Stimulated activated CD8-positive, alpha-beta memory T cell treated with anti-CD3 and anti-CD28 coated beads, Interleukin-12 subunit alpha, Interleukin-12 subunit beta, amount 100 ng/mL, for 24 hours (primary cell): ENCODE results near the gene MYD88.
"Not testable (repeated sequence)": the region's sequence is repeated elsewhere in the genome, so short reads cannot be mapped to it uniquely, and the experiment has no call there.

Source experiments
- DNase-seq: peaks from one replicate; pipeline ENCODE4 v3.0.0-alpha.2; 2020; ENCODE audit errors: extremely low read depth

The MYD88 gene

GRCh38 chr3:38126121-38126892 is 12.2 kb upstream of the MYD88 start:
- DNase-seq = no peak

DNA sequence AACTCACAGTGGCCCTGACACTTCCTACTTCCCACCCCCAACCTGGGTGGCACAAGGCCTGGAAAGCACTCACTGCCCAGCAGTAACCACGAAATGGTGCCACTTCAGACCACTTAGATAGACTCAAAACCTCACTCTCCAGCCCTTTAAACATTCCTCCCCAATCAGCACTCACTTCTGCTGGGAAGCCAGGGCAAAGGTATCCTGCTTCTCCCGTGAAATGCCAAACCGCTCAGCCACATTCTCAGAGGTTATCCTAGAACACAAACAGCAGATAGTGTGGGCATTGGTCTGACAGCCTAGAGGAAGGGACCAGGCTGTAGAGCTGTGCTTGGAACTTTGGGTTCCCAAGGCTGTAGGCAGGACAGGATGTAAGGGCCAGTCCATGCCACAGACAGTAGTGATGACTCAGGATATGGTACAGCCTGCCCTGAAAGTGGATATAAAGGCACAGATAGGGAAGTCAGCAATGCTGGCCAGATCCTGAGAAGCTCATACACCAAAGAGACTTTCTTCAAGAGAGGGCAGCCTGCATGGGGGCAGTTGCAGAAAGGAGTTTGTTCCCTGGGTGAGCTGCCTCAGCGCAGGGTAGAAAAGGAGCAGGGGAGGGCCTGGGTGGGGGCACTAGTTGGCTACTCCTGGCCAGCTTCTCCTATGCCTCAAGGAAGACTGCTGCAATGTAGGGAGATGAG is 10.7 kb upstream of the MYD88 start:
- DNase-seq = no peak

DNA sequence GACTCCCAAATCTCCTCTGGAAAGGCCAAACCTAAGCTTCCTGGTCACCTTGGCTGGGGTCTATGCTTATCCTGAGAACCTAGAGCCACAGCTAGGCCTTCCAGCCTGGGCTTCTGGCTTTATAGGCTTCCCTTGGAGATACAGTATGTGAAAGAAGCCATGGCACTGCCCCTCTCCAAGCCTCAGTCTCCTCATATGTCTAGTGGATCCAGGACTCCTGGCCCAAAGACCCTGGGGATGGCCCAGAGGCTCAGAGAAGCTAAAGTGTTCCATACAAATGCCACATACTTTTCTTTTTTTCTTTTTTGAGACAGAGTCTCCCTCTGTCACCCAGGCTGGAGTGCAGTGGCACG is 10.2 kb upstream of the MYD88 start:
- DNase-seq = no peak

- DNase-seq = no peak
Observed at GRCh38 chr3:38129058-38129457, 9.4 kb upstream of the MYD88 start.

GRCh38 chr3:38130631-38131065 is 7.8 kb upstream of the MYD88 start:
- DNase-seq = no peak

- DNase-seq = no peak
Observed at GRCh38 chr3:38131621-38132369, 6.7 kb upstream of the MYD88 start.

- no peak for DNase-seq
Observed at GRCh38 chr3:38133209-38133556, 5.3 kb upstream of the MYD88 start.

DNA sequence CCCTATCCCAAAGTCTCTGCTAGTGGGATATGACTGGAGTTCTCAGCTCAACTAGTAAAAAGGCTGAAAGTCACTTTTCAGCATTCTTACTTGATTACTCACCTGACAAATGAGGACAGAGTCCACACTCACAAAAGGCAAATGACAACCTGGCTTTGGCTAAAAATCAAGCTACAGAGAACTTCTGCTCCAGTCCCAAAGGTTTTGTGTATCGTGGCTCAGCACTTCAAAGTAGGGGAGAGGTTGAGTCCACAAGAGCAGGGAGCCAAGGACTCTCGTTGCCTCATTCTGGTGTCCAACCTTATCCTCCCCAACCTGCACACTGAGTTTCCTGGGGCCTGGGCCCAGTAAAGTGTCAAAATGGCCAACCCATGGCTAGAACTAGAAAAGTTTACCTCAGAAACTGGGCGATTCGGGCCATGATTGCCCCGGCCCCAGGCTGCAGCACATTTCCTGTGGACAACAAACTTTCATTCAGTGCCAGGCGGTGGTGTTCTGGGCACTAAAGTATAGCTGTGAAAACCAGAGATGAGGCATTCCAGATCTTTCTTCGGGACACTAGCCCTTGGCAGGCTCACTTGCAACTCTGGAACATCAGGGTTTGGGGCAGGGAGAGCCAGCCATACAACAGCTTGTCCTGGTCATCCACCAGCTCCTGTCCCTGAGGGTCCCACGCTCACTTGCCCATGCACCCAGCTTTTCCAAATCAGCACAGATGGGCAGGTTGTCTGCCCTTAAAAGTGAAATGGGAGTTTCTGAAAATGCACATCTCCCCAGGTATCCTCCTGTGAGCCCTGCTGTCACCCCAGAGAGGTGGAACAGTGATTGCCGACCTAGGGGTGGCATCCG is 4.7 kb upstream of the MYD88 start:
- DNase-seq = no peak

GRCh38 chr3:38134517-38135143 is 3.8 kb upstream of the MYD88 start:
- DNase-seq = not testable (repeated sequence)

DNA sequence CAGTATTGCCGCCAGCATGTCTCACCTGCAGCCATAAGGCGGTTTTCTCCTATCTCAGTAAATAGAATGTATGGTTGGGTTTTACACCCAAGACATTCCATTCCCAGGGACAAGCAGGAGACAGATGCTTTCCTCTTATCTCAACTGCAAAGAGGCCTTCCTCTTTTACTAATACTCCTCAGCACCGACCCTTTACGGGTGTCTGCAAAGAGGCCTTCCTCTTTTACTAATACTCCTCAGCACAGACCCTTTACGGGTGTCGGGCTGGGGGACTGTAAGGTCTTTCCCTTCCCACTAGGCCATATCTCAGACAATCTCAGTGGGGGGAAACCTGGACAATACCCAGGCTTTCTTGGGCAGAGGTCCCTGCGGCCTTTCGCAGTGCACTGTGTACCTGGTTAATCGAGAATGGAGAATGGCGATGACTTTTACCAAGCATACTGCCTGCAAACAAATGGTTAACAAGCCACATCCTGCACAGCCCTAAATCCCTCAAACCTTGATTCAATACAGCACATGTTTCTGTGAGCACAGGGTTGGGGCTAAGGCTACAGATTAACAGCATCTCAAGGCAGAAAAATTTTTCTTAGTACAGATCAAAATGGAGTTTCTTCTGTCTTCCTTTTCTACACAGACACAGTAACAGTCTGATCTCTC is 2.7 kb upstream of the MYD88 start:
- DNase-seq = not testable (repeated sequence)

DNA sequence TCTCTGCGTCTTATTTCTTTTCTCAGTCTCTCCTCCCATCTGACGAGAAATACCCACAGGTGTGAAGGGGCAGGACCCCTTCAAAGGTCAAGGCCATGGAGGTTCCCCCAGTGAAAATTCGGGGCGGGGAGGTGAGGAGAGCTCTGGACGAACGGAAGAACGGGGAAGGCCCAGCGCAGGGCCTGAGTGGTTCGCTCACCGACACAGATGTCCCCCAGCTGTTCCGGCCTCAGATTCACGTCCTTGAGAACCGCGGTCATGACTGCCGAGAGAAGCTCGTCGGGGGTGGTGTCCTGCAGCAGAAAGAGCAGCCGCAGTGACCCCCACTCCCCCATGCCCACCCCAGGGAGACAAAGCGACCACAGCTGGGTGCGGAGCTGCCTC is 2.1 kb upstream of the MYD88 start:
- no peak for DNase-seq

- peak; percentile 97 for DNase-seq
Observed at GRCh38 chr3:38136777-38137614, 1.5 kb upstream of the MYD88 start, which contains the start of gene ACAA1. TSS of gene ACAA1 (minus strand) at chr3:38137127. CDS start at chr3:38137035, 92 bp downstream.

DNA sequence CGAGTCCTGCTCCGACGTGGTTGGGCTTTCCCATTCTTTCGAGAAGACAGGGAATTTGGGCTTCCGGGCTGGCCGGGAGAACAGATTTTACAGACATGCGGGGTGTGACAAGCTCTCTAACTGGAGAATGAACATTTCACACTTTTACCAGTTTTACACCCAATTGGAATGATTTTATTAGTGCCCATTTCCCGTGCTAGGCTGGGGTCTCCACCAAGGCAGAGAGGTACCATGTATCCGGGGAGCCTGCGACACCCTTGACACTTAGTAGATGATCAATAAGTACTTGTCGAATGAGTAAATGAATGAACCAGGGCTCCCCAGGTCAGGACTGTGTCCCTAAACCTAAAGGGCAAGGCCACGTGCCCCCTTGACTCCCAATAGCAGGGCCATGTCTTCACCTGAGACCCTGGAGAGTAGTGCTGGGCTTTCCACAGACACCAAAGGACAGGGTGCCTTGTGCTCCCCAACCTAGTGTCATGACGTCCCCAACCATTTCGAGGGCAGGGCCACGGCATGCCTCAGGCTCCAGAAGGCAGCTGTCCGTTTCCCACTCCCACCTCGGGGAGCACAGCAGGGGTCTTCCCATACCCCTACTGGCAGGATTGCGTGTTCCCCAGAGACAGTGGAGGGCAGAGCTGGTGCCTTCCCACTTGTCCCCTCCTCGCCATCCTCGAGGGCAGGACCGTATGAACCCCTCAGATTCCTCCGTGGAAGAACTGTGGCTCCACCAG is 679 bp upstream of the MYD88 start:
- no peak for DNase-seq

GRCh38 chr3:38139191-38139590 is 730 bp downstream of the MYD88 start:
- no peak for DNase-seq

- DNase-seq = no peak
Observed at GRCh38 chr3:38139652-38140051, 1.2 kb downstream of the MYD88 start.

DNA sequence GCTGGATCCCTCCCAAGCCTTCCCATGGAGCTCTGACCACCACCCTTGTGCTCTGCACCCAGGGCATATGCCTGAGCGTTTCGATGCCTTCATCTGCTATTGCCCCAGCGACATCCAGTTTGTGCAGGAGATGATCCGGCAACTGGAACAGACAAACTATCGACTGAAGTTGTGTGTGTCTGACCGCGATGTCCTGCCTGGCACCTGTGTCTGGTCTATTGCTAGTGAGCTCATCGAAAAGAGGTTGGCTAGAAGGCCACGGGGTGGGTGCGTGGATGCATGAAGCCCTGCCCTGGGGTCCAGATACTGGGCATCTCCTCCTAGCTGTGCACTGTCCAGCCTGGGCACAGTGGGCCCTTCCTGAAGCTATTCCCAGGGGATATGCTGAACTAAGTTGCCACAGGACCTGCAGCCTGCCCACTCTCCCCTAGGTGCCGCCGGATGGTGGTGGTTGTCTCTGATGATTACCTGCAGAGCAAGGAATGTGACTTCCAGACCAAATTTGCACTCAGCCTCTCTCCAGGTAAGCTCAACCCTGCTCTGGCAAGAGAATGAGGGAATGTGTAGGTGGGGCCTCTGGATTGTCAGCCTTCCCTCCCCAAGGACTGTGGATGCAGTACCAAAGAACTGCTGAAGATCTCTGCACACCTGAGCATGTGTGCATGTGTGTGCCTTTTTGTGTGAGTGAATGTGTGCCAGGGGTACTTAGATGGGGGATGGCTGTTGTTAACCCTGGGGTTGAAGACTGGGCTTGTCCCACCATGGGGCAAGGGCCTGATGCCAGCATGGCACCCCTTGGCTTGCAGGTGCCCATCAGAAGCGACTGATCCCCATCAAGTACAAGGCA is 2.1 kb downstream of the MYD88 start:
- no peak for DNase-seq

DNA sequence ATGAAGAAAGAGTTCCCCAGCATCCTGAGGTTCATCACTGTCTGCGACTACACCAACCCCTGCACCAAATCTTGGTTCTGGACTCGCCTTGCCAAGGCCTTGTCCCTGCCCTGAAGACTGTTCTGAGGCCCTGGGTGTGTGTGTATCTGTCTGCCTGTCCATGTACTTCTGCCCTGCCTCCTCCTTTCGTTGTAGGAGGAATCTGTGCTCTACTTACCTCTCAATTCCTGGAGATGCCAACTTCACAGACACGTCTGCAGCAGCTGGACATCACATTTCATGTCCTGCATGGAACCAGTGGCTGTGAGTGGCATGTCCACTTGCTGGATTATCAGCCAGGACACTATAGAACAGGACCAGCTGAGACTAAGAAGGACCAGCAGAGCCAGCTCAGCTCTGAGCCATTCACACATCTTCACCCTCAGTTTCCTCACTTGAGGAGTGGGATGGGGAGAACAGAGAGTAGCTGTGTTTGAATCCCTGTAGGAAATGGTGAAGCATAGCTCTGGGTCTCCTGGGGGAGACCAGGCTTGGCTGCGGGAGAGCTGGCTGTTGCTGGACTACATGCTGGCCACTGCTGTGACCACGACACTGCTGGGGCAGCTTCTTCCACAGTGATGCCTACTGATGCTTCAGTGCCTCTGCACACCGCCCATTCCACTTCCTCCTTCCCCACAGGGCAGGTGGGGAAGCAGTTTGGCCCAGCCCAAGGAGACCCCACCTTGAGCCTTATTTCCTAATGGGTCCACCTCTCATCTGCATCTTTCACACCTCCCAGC is 2.9 kb downstream of the MYD88 start:
- no peak for DNase-seq

DNA sequence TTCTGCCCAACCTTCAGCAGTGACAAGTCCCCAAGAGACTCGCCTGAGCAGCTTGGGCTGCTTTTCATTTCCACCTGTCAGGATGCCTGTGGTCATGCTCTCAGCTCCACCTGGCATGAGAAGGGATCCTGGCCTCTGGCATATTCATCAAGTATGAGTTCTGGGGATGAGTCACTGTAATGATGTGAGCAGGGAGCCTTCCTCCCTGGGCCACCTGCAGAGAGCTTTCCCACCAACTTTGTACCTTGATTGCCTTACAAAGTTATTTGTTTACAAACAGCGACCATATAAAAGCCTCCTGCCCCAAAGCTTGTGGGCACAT is 3.5 kb downstream of the MYD88 start:
- no peak for DNase-seq
